GM12878 (cell line): ENCODE measurements around the gene GNPTAB. TPM values are rescaled to one million over a fixed set of nuclear protein-coding genes. Genes with fewer than 3 reads are reported as not detected.

ENCODE experiments used
- ATAC-seq: fragments of 200-7000 bp; cut with Tn5 transposase; 3 replicates; pipeline ENCODE4 v1.9.1; 2020; ENCODE audit warnings: mild to moderate bottlenecking, moderate library complexity
- BruUV-seq: library from RNA; stranded (reverse); fragments of 400-500 nt; replicated peaks from 2 replicates; lab custom pipeline; 2021; lab: Mats Ljungman, UMichigan
- CTCF ChIA-PET: fragments of 300-600 bp; sonication (Branson Sonifier 250); formaldehyde crosslinking; extraction: SDS; loops from one replicate; lab custom pipeline; 2021; ENCODE audit warnings: inconsistent platforms; lab: Yijun Ruan, JAX
- POLR2A ChIA-PET: fragments of 350-600 bp; formaldehyde crosslinking; extraction: SDS; loops from one replicate; lab custom pipeline; 2021; ENCODE audit warnings: inconsistent platforms; lab: Charles Lee
- RAD21 ChIA-PET: fragments of 300-600 bp; sonication (Branson Sonifier 250); formaldehyde crosslinking; loops from one replicate; lab custom pipeline; 2023; ENCODE audit warnings: antibody characterized with exemption; ENCODE audit not compliant: unreplicated experiment; lab: Charles Lee
- SMC1A ChIA-PET: fragments of 300-600 bp; sonication (Branson Sonifier 250); formaldehyde crosslinking; loops from one replicate; lab custom pipeline; 2023; ENCODE audit not compliant: unreplicated experiment, uncharacterized antibody; lab: Charles Lee
- DNase-seq: peaks from one replicate; pipeline ENCODE4 v3.0.0-alpha.2; 2011; ENCODE audit warnings: low read depth, low spot score
- FAIRE-seq: peaks from 3 replicates; lab custom pipeline; 2011; peaks lifted over from hg19 to GRCh38; lab: Jason Lieb, UNC
- H2AFZ ChIP-seq: 2 replicates; pipeline ENCODE4 v1.6.0; 2011; ENCODE audit warnings: low read depth, low read length, control low read depth; ENCODE audit not compliant: control insufficient read depth
- H3K27ac ChIP-seq: 2 replicates; pipeline ENCODE4 v1.5.1; 2011; ENCODE audit warnings: control low read depth; ENCODE audit not compliant: control insufficient read depth, insufficient read depth
- H3K27me3 ChIP-seq, 2 experiments: replicated peaks in 1 of 2; 2 replicates each; pipeline versions ENCODE4 v1.6.0 to v1.6.1; 2011; ENCODE audit warnings: low read length in 1 of 2; ENCODE audit not compliant: control insufficient read depth in 2 of 2, insufficient read depth in 2 of 2
- H3K36me3 ChIP-seq, 2 experiments: 2 replicates each; pipeline ENCODE4 v1.5.1; 2011; ENCODE audit warnings: low read length in 1 of 2; ENCODE audit not compliant: control insufficient read depth in 2 of 2, insufficient read depth in 2 of 2
- H3K4me1 ChIP-seq: 2 replicates; pipeline ENCODE4 v1.6.1; 2011; ENCODE audit warnings: mild to moderate bottlenecking, low read length, moderate library complexity, mixed read lengths; ENCODE audit not compliant: control insufficient read depth, insufficient read depth
- H3K4me2 ChIP-seq: 2 replicates; pipeline ENCODE4 v1.6.0; 2011; ENCODE audit warnings: control low read depth; ENCODE audit not compliant: control insufficient read depth, insufficient read depth
- H3K4me3 ChIP-seq: fragments of 200-600 bp; sonication (generic); 2 replicates; pipeline ENCODE4 v1.5.1; 2016
- H3K79me2 ChIP-seq: 2 replicates; pipeline ENCODE4 v1.6.0; 2011; ENCODE audit warnings: low read length; ENCODE audit not compliant: control insufficient read depth, insufficient read depth
- H3K9ac ChIP-seq: 2 replicates; pipeline ENCODE4 v1.8.0; 2011; ENCODE audit warnings: low read length, control low read depth, mixed read lengths; ENCODE audit not compliant: control insufficient read depth, insufficient read depth
- H3K9me3 ChIP-seq: replicated peaks from 3 replicates; pipeline ENCODE4 v1.5.1; 2011; ENCODE audit warnings: mild to moderate bottlenecking, low read length; ENCODE audit not compliant: control insufficient read depth, insufficient read depth
- H4K20me1 ChIP-seq: 2 replicates; pipeline ENCODE4 v1.6.0; 2011; ENCODE audit not compliant: control insufficient read depth, insufficient read depth
- ATF7 ChIP-seq: fragments of 450-650 bp; IDR thresholded peaks from 2 replicates; pipeline ENCODE4 v1.6.1; 2016; ENCODE audit warnings: low read depth, mild to moderate bottlenecking
- BHLHE40 ChIP-seq, 2 experiments: fragments of 450-650 bp in 1 of 2; IDR thresholded peaks; 2 replicates each; pipeline ENCODE4 v1.6.1; 2011 to 2017; ENCODE audit warnings: low read depth in 2 of 2, borderline replicate concordance in 1 of 2, improper control_type of control experiment in 1 of 2, low read length in 1 of 2, mild to moderate bottlenecking in 1 of 2
- CBFB ChIP-seq: IDR thresholded peaks from 2 replicates; pipeline ENCODE4 v1.6.1; 2016; ENCODE audit warnings: antibody characterized with exemption, low read depth
- CREB1 ChIP-seq: IDR thresholded peaks from 2 replicates; pipeline ENCODE4 v1.6.1; 2012; ENCODE audit warnings: low read depth, mild to moderate bottlenecking, inconsistent platforms
- IKZF2 ChIP-seq, 2 experiments: fragments of 450-650 bp; IDR thresholded peaks; 2 replicates each; pipeline ENCODE4 v1.6.1; 2017; ENCODE audit warnings: mild to moderate bottlenecking in 2 of 2, moderate library complexity in 2 of 2
- IRF4 ChIP-seq: IDR thresholded peaks from 2 replicates; pipeline ENCODE4 v1.6.1; 2011; ENCODE audit warnings: low read depth, low read length
- MYB ChIP-seq: fragments of 150-350 bp; IDR thresholded peaks from 2 replicates; pipeline ENCODE4 v1.6.1; 2014; ENCODE audit warnings: mild to moderate bottlenecking, low read depth, low read length, borderline replicate concordance
- NR2C1 ChIP-seq: fragments of 450-650 bp; IDR thresholded peaks from 2 replicates; pipeline ENCODE4 v1.6.1; 2017; ENCODE audit warnings: antibody characterized with exemption, mild to moderate bottlenecking, moderate library complexity
- NR2F1 ChIP-seq: fragments of 450-650 bp; conservative IDR thresholded peaks from 2 replicates; pipeline ENCODE4 v1.6.1; 2017; ENCODE audit warnings: mild to moderate bottlenecking
- PAX5 ChIP-seq: IDR thresholded peaks from 2 replicates; pipeline ENCODE4 v1.6.1; 2011; ENCODE audit warnings: low read depth, low read length, borderline replicate concordance
- RAD21 ChIP-seq: IDR thresholded peaks from 2 replicates; pipeline ENCODE4 v1.6.1; 2011; ENCODE audit warnings: mild to moderate bottlenecking, low read depth, low read length, moderate library complexity; ENCODE audit not compliant: insufficient read depth
- RUNX3 ChIP-seq: IDR thresholded peaks from 2 replicates; pipeline ENCODE4 v1.6.1; 2012; ENCODE audit warnings: low read length, inconsistent platforms
- SMAD1 ChIP-seq: fragments of 450-650 bp; IDR thresholded peaks from 2 replicates; pipeline ENCODE4 v1.6.1; 2018; ENCODE audit warnings: mild to moderate bottlenecking, low read depth; ENCODE audit not compliant: partially characterized antibody
- ZBED1 ChIP-seq: IDR thresholded peaks from 2 replicates; pipeline ENCODE4 v1.6.1; 2016; ENCODE audit warnings: borderline replicate concordance
- ZBTB33 ChIP-seq: fragments of 450-650 bp; IDR thresholded peaks from 2 replicates; pipeline ENCODE4 v1.6.1; 2017; ENCODE audit warnings: mild to moderate bottlenecking
- ZNF622 ChIP-seq: fragments of 450-650 bp; IDR thresholded peaks from 2 replicates; pipeline ENCODE4 v1.6.1; 2017; ENCODE audit warnings: mild to moderate bottlenecking, inconsistent platforms
- WGBS: methylation state at CpG from one replicate; pipeline ENCODE4 v1.1.6; 2016; ENCODE audit warnings: low lambda C conversion rate; ENCODE audit not compliant: insufficient replicate concordance, insufficient coverage; ENCODE audit errors: missing lambda C conversion rate; 5-methylcytosine and 5-hydroxymethylcytosine counted together
- in situ Hi-C: fragments of 300-500 bp; cut with MboI; formaldehyde crosslinking; loops from 9 replicates; pipeline ENCODE4 v1.14.3; 2018; ENCODE audit warnings: mixed read lengths
- intact Hi-C: fragments of 100-400 bp; cut with micrococcal nuclease; formaldehyde crosslinking; loops from one replicate; pipeline ENCODE4 v1.14.2; 2022; ENCODE audit not compliant: unreplicated experiment
- polyA plus RNA-seq, 11 experiments: library from polyadenylated mRNA; depleted of rRNA in 4 of 11; unstranded in 6 of 11; stranded (reverse) in 5 of 11; fragments of >200 nt; fragmentation: Nextera tagmentation in 4 of 11; fragmentation: Illumina TruSeq in 1 of 11; extraction: Ambion mirVana in 4 of 11; extraction: Trizol in 1 of 11; gene quantifications; 1 replicate in 1 of 11; 2 replicates in 10 of 11; pipeline versions ENCODE4 v1.2.1 to v1.2.3, GENCODE V29; 2011 to 2016; ENCODE audit warnings: inconsistent platforms in 2 of 11, missing spikeins in 2 of 11, low read depth in 1 of 11
- total RNA-seq, 4 experiments: library from RNA; depleted of rRNA in 3 of 4; stranded (reverse); fragments of >200 nt in 3 of 4; fragmentation: Illumina TruSeq in 1 of 4; extraction: Trizol in 1 of 4; gene quantifications; 2 replicates each; pipeline versions ENCODE4 v1.2.1 to v1.2.3, GENCODE V29; 2013 to 2021
- TF ChIP-seq, protein P1 (sequence below): IDR thresholded peaks from 2 replicates; pipeline ENCODE4 v1.6.1; 2012; ENCODE audit warnings: low read depth, low read length, improper control_type of control experiment
- TF ChIP-seq, protein P2 (sequence below): fragments of 450-650 bp; IDR thresholded peaks from 2 replicates; pipeline ENCODE4 v1.6.1; 2017; ENCODE audit warnings: low read depth, mild to moderate bottlenecking, moderate library complexity
- TF ChIP-seq, protein P3 (sequence below): fragments of 450-650 bp; IDR thresholded peaks from 2 replicates; pipeline ENCODE4 v1.6.1; 2016; ENCODE audit warnings: mild to moderate bottlenecking

GNPTAB gene
- total and polyA plus RNA-seq, 10 of the 15 experiments (the other 5 are each of a cell fraction or from before 2014, with no cell fraction given), result 9.8 to 38.9 (median 35.3) TPM

- ChIA-PET SMC1A (interaction anchor here (0.7 to 2.5 kb wide), 13 partner anchors 9 to 877 kb away, joined by 3 to 18 read pairs (median 4); partner anchors contain the start of gene GNPTAB), POLR2A (interaction anchor here (1.2 to 2.0 kb wide), 4 partner anchors 23 to 36 kb away, joined by 3 to 7 read pairs (median 6); partner anchors contain the start of gene DRAM1), CTCF (interaction anchor here (0.9 to 3.2 kb wide), 4 partner anchors 14 to 77 kb away, joined by 3 to 38 read pairs (median 4); partner anchors contain the start of gene GNPTAB), RAD21 (interaction anchor here (0.8 to 2.7 kb wide), 7 partner anchors 14 to 81 kb away, joined by 3 to 16 read pairs (median 5); partner anchors contain the start of gene GNPTAB)
- H2AFZ ChIP-seq, result peak overlapping the region; percentile 54
- ATAC-seq, result peak; percentile 69
- peaks cover 10% of the 10 kb centered on the region for H3K9me3 ChIP-seq
- intact Hi-C loops (no loop called here), in situ Hi-C loops (no loop called here)
- no peaks in the 10 kb centered on the region for H3K79me2 ChIP-seq
- H3K9ac ChIP-seq, result no peak overlapping the region
- WGBS, result 86% methylated on average over 1 of the region's 1 CpG
- FAIRE-seq, result peak; percentile 35
- H3K4me1 ChIP-seq, result peaks cover 54% of the 10 kb centered on the region
- H3K4me3 ChIP-seq, result no peak overlapping the region
- H4K20me1 ChIP-seq, result no peaks in the 10 kb centered on the region
- H3K36me3 ChIP-seq, result no peaks in the 10 kb centered on the region
- H3K4me2 ChIP-seq, result peak overlapping the region; percentile 28; the same call in 1 of the 2 replicates
- BruUV-seq, result no TSS peak
- no peak for DNase-seq
- H3K27me3 ChIP-seq, result no peaks in the 10 kb centered on the region
- H3K27ac ChIP-seq, result peak overlapping the region; percentile 75
- TF ChIP-seq SMAD1 (no peak), ZBED1 (0 out of 2 replicates have a peak, but pooled peaks have one; percentile 63), CREB1 (peak; percentile 52; the same call in 1 of the 2 replicates), CBFB (peak; percentile 77), NR2F1 (peak; percentile 94), ZBTB33 (0 out of 2 replicates have a peak, but pooled peaks have one; percentile 4), PAX5 (peak; percentile 72; the same call in 1 of the 2 replicates), RUNX3 (peak; percentile 91), RAD21 (no peak), IRF4 (peak; percentile 72), ATF7 (peak; percentile 88), NR2C1 (peak; percentile 46; the same call in 1 of the 2 replicates), IKZF2 (IDR thresholded peaks at IDR 0.05) (peak; percentile 68 to 72; a peak in 3 of 4 replicates), MYB (no peak), ZNF622 (no peak), BHLHE40 (IDR thresholded peaks at IDR 0.05; ENCODE audit: borderline replicate concordance in 1 of 2, low read depth in 2 of 2, low read length in 1 of 2) (peak in 1 of 2 experiments; percentile 58; a peak in 3 of 4 replicates)
- TF ChIP-seq, protein P1, sequence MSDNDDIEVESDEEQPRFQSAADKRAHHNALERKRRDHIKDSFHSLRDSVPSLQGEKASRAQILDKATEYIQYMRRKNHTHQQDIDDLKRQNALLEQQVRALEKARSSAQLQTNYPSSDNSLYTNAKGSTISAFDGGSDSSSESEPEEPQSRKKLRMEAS, result no peak
- TF ChIP-seq, protein P2, sequence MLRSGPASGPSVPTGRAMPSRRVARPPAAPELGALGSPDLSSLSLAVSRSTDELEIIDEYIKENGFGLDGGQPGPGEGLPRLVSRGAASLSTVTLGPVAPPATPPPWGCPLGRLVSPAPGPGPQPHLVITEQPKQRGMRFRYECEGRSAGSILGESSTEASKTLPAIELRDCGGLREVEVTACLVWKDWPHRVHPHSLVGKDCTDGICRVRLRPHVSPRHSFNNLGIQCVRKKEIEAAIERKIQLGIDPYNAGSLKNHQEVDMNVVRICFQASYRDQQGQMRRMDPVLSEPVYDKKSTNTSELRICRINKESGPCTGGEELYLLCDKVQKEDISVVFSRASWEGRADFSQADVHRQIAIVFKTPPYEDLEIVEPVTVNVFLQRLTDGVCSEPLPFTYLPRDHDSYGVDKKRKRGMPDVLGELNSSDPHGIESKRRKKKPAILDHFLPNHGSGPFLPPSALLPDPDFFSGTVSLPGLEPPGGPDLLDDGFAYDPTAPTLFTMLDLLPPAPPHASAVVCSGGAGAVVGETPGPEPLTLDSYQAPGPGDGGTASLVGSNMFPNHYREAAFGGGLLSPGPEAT, result 0 out of 2 replicates have a peak, but pooled peaks have one; percentile 37
- TF ChIP-seq, protein P3, sequence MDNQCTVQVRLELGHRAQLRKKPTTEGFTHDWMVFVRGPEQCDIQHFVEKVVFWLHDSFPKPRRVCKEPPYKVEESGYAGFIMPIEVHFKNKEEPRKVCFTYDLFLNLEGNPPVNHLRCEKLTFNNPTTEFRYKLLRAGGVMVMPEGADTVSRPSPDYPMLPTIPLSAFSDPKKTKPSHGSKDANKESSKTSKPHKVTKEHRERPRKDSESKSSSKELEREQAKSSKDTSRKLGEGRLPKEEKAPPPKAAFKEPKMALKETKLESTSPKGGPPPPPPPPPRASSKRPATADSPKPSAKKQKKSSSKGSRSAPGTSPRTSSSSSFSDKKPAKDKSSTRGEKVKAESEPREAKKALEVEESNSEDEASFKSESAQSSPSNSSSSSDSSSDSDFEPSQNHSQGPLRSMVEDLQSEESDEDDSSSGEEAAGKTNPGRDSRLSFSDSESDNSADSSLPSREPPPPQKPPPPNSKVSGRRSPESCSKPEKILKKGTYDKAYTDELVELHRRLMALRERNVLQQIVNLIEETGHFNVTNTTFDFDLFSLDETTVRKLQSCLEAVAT, result no peak
These were observed 24.0 kb upstream of the GNPTAB start for GRCh38 chr12:101854747-101855146.
